ENCODE data around the gene DMBX1.

The DMBX1 gene

GRCh38 chr1:46503421-46503820, 13.8 kb downstream of the DMBX1 start:
- H3K36me3 ChIP-seq (ENCODE audit: control insufficient read depth, low read length), result no peaks in the 10 kb centered on the region
- no peaks in the 10 kb centered on the region for H3K4me1 ChIP-seq (ENCODE audit: control insufficient read depth, low read length)
- no peaks in the 10 kb centered on the region for H3K79me2 ChIP-seq (ENCODE audit: control insufficient read depth, low read length)
- no peak for TF ChIP-seq CTCF (IDR thresholded peaks at IDR 0.05; ENCODE audit: low read depth, low read length, poor library complexity, severe bottlenecking)
- TF ChIP-seq EZH2phosphoT487 (IDR thresholded peaks at IDR 0.05; ENCODE audit: borderline replicate concordance, low read length), result no peak
- H3F3A ChIP-seq (ENCODE audit: control insufficient read depth, insufficient read depth), result no peaks in the 10 kb centered on the region
- no peaks in the 10 kb centered on the region for H4K20me1 ChIP-seq (ENCODE audit: control insufficient read depth, insufficient read depth, low read depth, low read length)
- H3K9me2 ChIP-seq (replicated peaks; ENCODE audit: control insufficient read depth, low read length), result no peaks in the 10 kb centered on the region
- H3K9me3 ChIP-seq (ENCODE audit: control insufficient read depth, insufficient read depth, low read length), result no peaks in the 10 kb centered on the region
- no peak overlapping the region for H3K27ac ChIP-seq (ENCODE audit: low read depth, low read length)
- no peak overlapping the region for H3K4me3 ChIP-seq (ENCODE audit: low read length)
- peaks cover 7% of the 10 kb centered on the region for H3K27me3 ChIP-seq (ENCODE audit: control insufficient read depth, low read length)
- H3K4me2 ChIP-seq (ENCODE audit: low read length), result no peak overlapping the region

GRCh38 chr1:46506470-46507219, 17.0 kb downstream of the DMBX1 start:
- H3K9me3 ChIP-seq (ENCODE audit: control insufficient read depth, insufficient read depth, low read length), result no peaks in the 10 kb centered on the region
- no peaks in the 10 kb centered on the region for H3K79me2 ChIP-seq (ENCODE audit: control insufficient read depth, low read length)
- peaks cover 7% of the 10 kb centered on the region for H3K27me3 ChIP-seq (ENCODE audit: control insufficient read depth, low read length)
- no peaks in the 10 kb centered on the region for H4K20me1 ChIP-seq (ENCODE audit: control insufficient read depth, insufficient read depth, low read depth, low read length)
- no peaks in the 10 kb centered on the region for H3K4me1 ChIP-seq (ENCODE audit: control insufficient read depth, low read length)
- TF ChIP-seq CTCF (IDR thresholded peaks at IDR 0.05; ENCODE audit: low read depth, low read length, poor library complexity, severe bottlenecking), result no peak
- H3K9me2 ChIP-seq (replicated peaks; ENCODE audit: control insufficient read depth, low read length), result no peaks in the 10 kb centered on the region
- H3K4me3 ChIP-seq (ENCODE audit: low read length), result no peak overlapping the region
- H3F3A ChIP-seq (ENCODE audit: control insufficient read depth, insufficient read depth), result no peaks in the 10 kb centered on the region
- H3K27ac ChIP-seq (ENCODE audit: low read depth, low read length), result no peak overlapping the region
- H3K4me2 ChIP-seq (ENCODE audit: low read length), result no peak overlapping the region
- H3K36me3 ChIP-seq (ENCODE audit: control insufficient read depth, low read length), result no peaks in the 10 kb centered on the region

GRCh38 chr1:46508757-46509156, 19.1 kb downstream of the DMBX1 start:
- peaks cover 7% of the 10 kb centered on the region; the same call in 1 of the 2 replicates for H3K27me3 ChIP-seq (ENCODE audit: control insufficient read depth, low read length)

More at GRCh38 chr1:46508757-46509156, 19.1 kb downstream of the DMBX1 start:
- H3K9me2 ChIP-seq (replicated peaks; ENCODE audit: control insufficient read depth, low read length), result no peaks in the 10 kb centered on the region
- no peak overlapping the region for H3K4me2 ChIP-seq (ENCODE audit: low read length)
- TF ChIP-seq EZH2phosphoT487 (IDR thresholded peaks at IDR 0.05; ENCODE audit: borderline replicate concordance, low read length) (no peak), CTCF (IDR thresholded peaks at IDR 0.05; ENCODE audit: low read depth, low read length, poor library complexity, severe bottlenecking) (no peak)
- H3K79me2 ChIP-seq (ENCODE audit: control insufficient read depth, low read length), result no peaks in the 10 kb centered on the region
- no peaks in the 10 kb centered on the region for H3K4me1 ChIP-seq (ENCODE audit: control insufficient read depth, low read length)
- no peaks in the 10 kb centered on the region for H3K9me3 ChIP-seq (ENCODE audit: control insufficient read depth, insufficient read depth, low read length)
- H3K27ac ChIP-seq (ENCODE audit: low read depth, low read length), result no peak overlapping the region
- H4K20me1 ChIP-seq (ENCODE audit: control insufficient read depth, insufficient read depth, low read depth, low read length), result no peaks in the 10 kb centered on the region
- no peaks in the 10 kb centered on the region for H3K36me3 ChIP-seq (ENCODE audit: control insufficient read depth, low read length)
- H3F3A ChIP-seq (ENCODE audit: control insufficient read depth, insufficient read depth), result no peaks in the 10 kb centered on the region
- H3K4me3 ChIP-seq (ENCODE audit: low read length), result no peak overlapping the region
